ENCODE measurements around the gene AGGF1. TPM values are rescaled to one million over a fixed set of nuclear protein-coding genes. Genes with fewer than 3 reads are reported as not detected.

The AGGF1 gene
- total and polyA plus RNA-seq, 2 experiments from 2014 or later = 32.8 to 33.7 TPM

GRCh38 chr5:77003246-77003645, 27.0 kb upstream of the AGGF1 start:
- Histone ChIP-seq H3K4me3 (no peak overlapping the region), H3K27ac (peak overlapping the region; percentile 49), H3K4me1 (ENCODE audit: low read depth) (peaks cover 15% of the 10 kb centered on the region), H3K36me3 (no peaks in the 10 kb centered on the region), H3K9me3 (ENCODE audit: low read depth) (no peaks in the 10 kb centered on the region), H3K27me3 (no peaks in the 10 kb centered on the region)
- no peak for TF ChIP-seq CTCF (IDR thresholded peaks at IDR 0.05; ENCODE audit: low read depth, low read length)
- peak; percentile 8 to 36 for DNase-seq (ENCODE audit: low read depth in 1 of 2, low spot score in 1 of 2)

GRCh38 chr5:77006124-77006523, 24.1 kb upstream of the AGGF1 start:
- Histone ChIP-seq H3K36me3 (no peaks in the 10 kb centered on the region), H3K9me3 (ENCODE audit: low read depth) (no peaks in the 10 kb centered on the region), H3K27ac (no peak overlapping the region), H3K27me3 (no peaks in the 10 kb centered on the region), H3K4me1 (ENCODE audit: low read depth) (peaks cover 15% of the 10 kb centered on the region), H3K4me3 (no peak overlapping the region)
- TF ChIP-seq CTCF (IDR thresholded peaks at IDR 0.05; ENCODE audit: low read depth, low read length) = no peak
- DNase-seq (ENCODE audit: low read depth in 1 of 2, low spot score in 1 of 2) = no peak

GRCh38 chr5:77008413-77008812, 21.8 kb upstream of the AGGF1 start:
- no peak overlapping the region for H3K27ac ChIP-seq
- TF ChIP-seq CTCF (IDR thresholded peaks at IDR 0.05; ENCODE audit: low read depth, low read length) = no peak
- no peaks in the 10 kb centered on the region for H3K36me3 ChIP-seq
- H3K9me3 ChIP-seq (ENCODE audit: low read depth) = no peaks in the 10 kb centered on the region
- DNase-seq (ENCODE audit: low read depth in 1 of 2, low spot score in 1 of 2) = no peak
- no peaks in the 10 kb centered on the region for H3K27me3 ChIP-seq
- H3K4me3 ChIP-seq = no peak overlapping the region
- peaks cover 8% of the 10 kb centered on the region for H3K4me1 ChIP-seq (ENCODE audit: low read depth)

- H3K4me3 ChIP-seq = no peak overlapping the region
- H3K27me3 ChIP-seq = no peaks in the 10 kb centered on the region
- H3K4me1 ChIP-seq (ENCODE audit: low read depth) = no peaks in the 10 kb centered on the region
- no peak for TF ChIP-seq CTCF (IDR thresholded peaks at IDR 0.05; ENCODE audit: low read depth, low read length)
- DNase-seq (ENCODE audit: low read depth in 1 of 2, low spot score in 1 of 2) = no peak
- no peaks in the 10 kb centered on the region for H3K9me3 ChIP-seq (ENCODE audit: low read depth)
- no peak overlapping the region for H3K27ac ChIP-seq
- no peaks in the 10 kb centered on the region for H3K36me3 ChIP-seq
Measured at GRCh38 chr5:77010243-77010642, 20.0 kb upstream of the AGGF1 start.

- DNase-seq (ENCODE audit: low read depth in 1 of 2, low spot score in 1 of 2) = no peak
- Histone ChIP-seq H3K4me3 (no peak overlapping the region), H3K27ac (no peak overlapping the region), H3K27me3 (no peaks in the 10 kb centered on the region), H3K4me1 (ENCODE audit: low read depth) (no peaks in the 10 kb centered on the region), H3K9me3 (ENCODE audit: low read depth) (no peaks in the 10 kb centered on the region), H3K36me3 (no peaks in the 10 kb centered on the region)
- no peak for TF ChIP-seq CTCF (IDR thresholded peaks at IDR 0.05; ENCODE audit: low read depth, low read length)
Measured at GRCh38 chr5:77011498-77011897, 18.7 kb upstream of the AGGF1 start.

- H3K27ac ChIP-seq = no peak overlapping the region
- H3K27me3 ChIP-seq = no peaks in the 10 kb centered on the region
- TF ChIP-seq CTCF (IDR thresholded peaks at IDR 0.05; ENCODE audit: low read depth, low read length) = no peak
- H3K4me1 ChIP-seq (ENCODE audit: low read depth) = no peaks in the 10 kb centered on the region
- H3K9me3 ChIP-seq (ENCODE audit: low read depth) = no peaks in the 10 kb centered on the region
- DNase-seq (ENCODE audit: low read depth in 1 of 2, low spot score in 1 of 2) = no peak
- H3K36me3 ChIP-seq = no peaks in the 10 kb centered on the region
- H3K4me3 ChIP-seq = no peak overlapping the region
Measured at GRCh38 chr5:77012601-77013000, 17.6 kb upstream of the AGGF1 start.
